Measurements from ENCODE around the gene TOR1A. TPM values are rescaled to one million over a fixed set of nuclear protein-coding genes. Genes with fewer than 3 reads are reported as not detected.
A peak's percentile ranks its signal among the peaks of the same experiment; 100 is the strongest.

TOR1A gene
- total RNA-seq, 1 donor, result 51.4 TPM

- TF ChIP-seq CTCF (IDR thresholded peaks at IDR 0.05; ENCODE audit: insufficient read depth, low read depth, low read length), result no peak
- no peak for DNase-seq (ENCODE audit: low read depth)
- H3K4me3 ChIP-seq (ENCODE audit: low read depth, low read length), result no peak overlapping the region
Observed at GRCh38 chr9:129811967-129812363, 12.0 kb downstream of the TOR1A start.

- no peak for TF ChIP-seq CTCF (IDR thresholded peaks at IDR 0.05; ENCODE audit: insufficient read depth, low read depth, low read length)
- no peak overlapping the region for H3K4me3 ChIP-seq (ENCODE audit: low read depth, low read length)
- DNase-seq (ENCODE audit: low read depth), result no peak
Observed at GRCh38 chr9:129810788-129811187, 13.1 kb downstream of the TOR1A start.

- H3K4me3 ChIP-seq (ENCODE audit: low read depth, low read length), result no peak overlapping the region
- no peak for TF ChIP-seq CTCF (IDR thresholded peaks at IDR 0.05; ENCODE audit: insufficient read depth, low read depth, low read length)
- DNase-seq (ENCODE audit: low read depth), result no peak
Observed at GRCh38 chr9:129810116-129810515, 13.8 kb downstream of the TOR1A start.

GRCh38 chr9:129809346-129809745 lies 14.6 kb downstream of the TOR1A start:
- no peak for TF ChIP-seq CTCF (IDR thresholded peaks at IDR 0.05; ENCODE audit: insufficient read depth, low read depth, low read length)
- no peak for DNase-seq (ENCODE audit: low read depth)
- H3K4me3 ChIP-seq (ENCODE audit: low read depth, low read length), result no peak overlapping the region

- no peak for TF ChIP-seq CTCF (IDR thresholded peaks at IDR 0.05; ENCODE audit: insufficient read depth, low read depth, low read length)
- no peak for DNase-seq (ENCODE audit: low read depth)
- no peak overlapping the region for H3K4me3 ChIP-seq (ENCODE audit: low read depth, low read length)
Observed at GRCh38 chr9:129806061-129806460, 17.9 kb downstream of the TOR1A start.

- peak overlapping the region; percentile 78 for H3K4me3 ChIP-seq (ENCODE audit: low read depth, low read length)
- DNase-seq (ENCODE audit: low read depth), result no peak
- TF ChIP-seq CTCF (IDR thresholded peaks at IDR 0.05; ENCODE audit: insufficient read depth, low read depth, low read length), result no peak
Observed at GRCh38 chr9:129803676-129804060, 20.3 kb downstream of the TOR1A start.
